ENCODE measurements around the gene BRD4. TPM values are rescaled to one million over a fixed set of nuclear protein-coding genes. Genes with fewer than 3 reads are reported as not detected.

The BRD4 gene
- total RNA-seq, 1 donor from 2014 or later = 143 TPM

DNA sequence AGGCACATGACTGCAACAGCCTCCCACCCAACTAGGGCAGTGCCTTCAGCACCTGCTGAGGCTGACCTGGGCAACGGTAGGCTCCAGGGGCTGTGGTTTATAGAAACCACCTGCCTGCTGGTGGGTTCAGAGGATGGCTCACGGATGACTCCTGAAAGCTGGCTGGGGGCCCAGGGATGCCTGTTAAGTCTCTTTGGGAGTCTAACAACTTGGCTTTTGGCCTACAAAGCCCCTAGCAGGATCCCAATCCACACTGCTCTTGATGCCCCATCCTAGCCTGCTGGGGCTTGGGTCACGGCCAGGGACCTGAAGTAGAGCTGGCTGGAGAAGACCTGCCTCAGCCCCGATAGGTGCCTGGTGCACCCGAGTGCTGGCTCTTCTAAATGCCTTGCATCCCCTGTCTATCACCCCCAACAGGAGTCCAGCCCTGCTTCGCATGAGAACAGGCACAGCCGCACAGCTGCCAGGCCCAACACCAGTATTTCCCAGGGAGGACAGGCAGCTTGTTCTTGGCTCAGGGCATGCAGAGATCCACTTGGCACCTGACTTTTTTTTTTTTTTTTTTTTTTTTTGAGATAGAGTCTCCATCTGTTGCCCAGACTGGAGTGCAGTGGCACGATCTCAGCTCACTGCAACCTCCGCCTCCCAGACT, 91.0 kb downstream of the BRD4 start:
- Mint-ChIP-seq H3K36me3 (ENCODE audit: unreplicated experiment) (peaks cover 37% of the 10 kb centered on the region), H3K4me3 (ENCODE audit: unreplicated experiment) (no peak overlapping the region), H3K9me3 (ENCODE audit: unreplicated experiment) (no peaks in the 10 kb centered on the region), H3K27me3 (ENCODE audit: unreplicated experiment) (no peaks in the 10 kb centered on the region), H3K4me1 (ENCODE audit: unreplicated experiment) (peaks cover 13% of the 10 kb centered on the region), H3K27ac (ENCODE audit: unreplicated experiment) (no peak overlapping the region)
- TF ChIP-seq, protein P1, sequence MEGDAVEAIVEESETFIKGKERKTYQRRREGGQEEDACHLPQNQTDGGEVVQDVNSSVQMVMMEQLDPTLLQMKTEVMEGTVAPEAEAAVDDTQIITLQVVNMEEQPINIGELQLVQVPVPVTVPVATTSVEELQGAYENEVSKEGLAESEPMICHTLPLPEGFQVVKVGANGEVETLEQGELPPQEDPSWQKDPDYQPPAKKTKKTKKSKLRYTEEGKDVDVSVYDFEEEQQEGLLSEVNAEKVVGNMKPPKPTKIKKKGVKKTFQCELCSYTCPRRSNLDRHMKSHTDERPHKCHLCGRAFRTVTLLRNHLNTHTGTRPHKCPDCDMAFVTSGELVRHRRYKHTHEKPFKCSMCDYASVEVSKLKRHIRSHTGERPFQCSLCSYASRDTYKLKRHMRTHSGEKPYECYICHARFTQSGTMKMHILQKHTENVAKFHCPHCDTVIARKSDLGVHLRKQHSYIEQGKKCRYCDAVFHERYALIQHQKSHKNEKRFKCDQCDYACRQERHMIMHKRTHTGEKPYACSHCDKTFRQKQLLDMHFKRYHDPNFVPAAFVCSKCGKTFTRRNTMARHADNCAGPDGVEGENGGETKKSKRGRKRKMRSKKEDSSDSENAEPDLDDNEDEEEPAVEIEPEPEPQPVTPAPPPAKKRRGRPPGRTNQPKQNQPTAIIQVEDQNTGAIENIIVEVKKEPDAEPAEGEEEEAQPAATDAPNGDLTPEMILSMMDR (IDR thresholded peaks at IDR 0.05) = no peak
- no peak for DNase-seq (ENCODE audit: extremely low spot score, unreplicated experiment)

DNA sequence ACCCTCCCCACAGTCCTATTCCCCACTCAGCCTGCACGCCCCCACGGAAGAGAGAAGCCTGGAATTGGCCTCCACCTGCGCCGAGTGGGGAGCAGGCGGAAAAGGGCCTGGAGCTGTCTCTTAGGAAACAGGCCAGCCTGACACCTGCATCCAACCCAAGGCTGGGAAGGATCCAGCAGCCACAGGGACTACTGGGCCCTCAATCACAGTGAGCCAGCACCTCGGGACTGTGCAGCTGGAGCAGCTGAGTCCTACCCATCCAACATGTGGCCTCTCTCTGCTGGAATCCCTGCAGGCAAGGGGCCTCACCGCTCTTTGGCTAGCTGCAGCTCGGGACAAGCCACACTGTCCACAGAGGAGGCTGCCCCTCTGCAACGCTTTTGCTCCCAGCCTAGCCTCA, 91.8 kb downstream of the BRD4 start:
- no peaks in the 10 kb centered on the region for H3K9me3 Mint-ChIP-seq (ENCODE audit: unreplicated experiment)
- DNase-seq (ENCODE audit: extremely low spot score, unreplicated experiment) = no peak
- peaks cover 39% of the 10 kb centered on the region for H3K36me3 Mint-ChIP-seq (ENCODE audit: unreplicated experiment)
- no peaks in the 10 kb centered on the region for H3K27me3 Mint-ChIP-seq (ENCODE audit: unreplicated experiment)
- peaks cover 6% of the 10 kb centered on the region for H3K4me1 Mint-ChIP-seq (ENCODE audit: unreplicated experiment)
- no peak overlapping the region for H3K27ac Mint-ChIP-seq (ENCODE audit: unreplicated experiment)
- no peak overlapping the region for H3K4me3 Mint-ChIP-seq (ENCODE audit: unreplicated experiment)
- TF ChIP-seq, protein P1 (IDR thresholded peaks at IDR 0.05) = no peak

DNA sequence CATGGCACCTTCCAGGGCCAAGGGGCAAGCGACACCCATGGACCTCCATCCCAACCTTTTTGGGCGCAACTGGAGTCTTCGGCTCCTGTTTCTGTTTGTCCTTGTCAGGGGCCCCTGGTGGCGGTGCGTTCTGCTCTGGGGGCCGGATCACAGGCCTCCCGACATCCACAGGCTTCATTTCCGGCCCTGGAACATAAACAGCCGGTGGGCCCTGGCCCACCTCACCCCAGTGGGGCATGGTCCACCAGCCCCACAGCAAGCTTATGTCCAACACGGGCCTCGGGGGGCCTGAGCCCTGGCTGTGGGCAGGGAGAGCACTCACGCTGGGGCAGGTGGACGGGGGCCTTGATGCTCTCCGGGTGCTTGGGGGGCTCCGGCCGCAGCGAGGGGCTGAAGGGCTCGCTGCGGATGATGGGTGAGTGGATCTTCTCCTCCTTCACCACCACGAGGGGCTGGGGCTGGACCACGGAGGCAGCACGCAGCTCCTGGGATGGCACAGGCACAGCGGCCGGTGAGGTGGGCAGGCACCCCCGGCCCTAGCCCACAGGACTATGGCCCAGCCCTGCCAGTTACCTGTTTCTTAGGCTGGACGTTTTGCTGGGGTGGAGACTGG, 92.9 kb downstream of the BRD4 start:
- TF ChIP-seq, protein P1 (IDR thresholded peaks at IDR 0.05) = no peak
- no peaks in the 10 kb centered on the region for H3K27me3 Mint-ChIP-seq (ENCODE audit: unreplicated experiment)
- H3K36me3 Mint-ChIP-seq (ENCODE audit: unreplicated experiment) = peaks cover 40% of the 10 kb centered on the region
- H3K27ac Mint-ChIP-seq (ENCODE audit: unreplicated experiment) = no peak overlapping the region
- no peak for DNase-seq (ENCODE audit: extremely low spot score, unreplicated experiment)
- no peak overlapping the region for H3K4me3 Mint-ChIP-seq (ENCODE audit: unreplicated experiment)
- no peaks in the 10 kb centered on the region for H3K9me3 Mint-ChIP-seq (ENCODE audit: unreplicated experiment)
- peaks cover 3% of the 10 kb centered on the region for H3K4me1 Mint-ChIP-seq (ENCODE audit: unreplicated experiment)

DNA sequence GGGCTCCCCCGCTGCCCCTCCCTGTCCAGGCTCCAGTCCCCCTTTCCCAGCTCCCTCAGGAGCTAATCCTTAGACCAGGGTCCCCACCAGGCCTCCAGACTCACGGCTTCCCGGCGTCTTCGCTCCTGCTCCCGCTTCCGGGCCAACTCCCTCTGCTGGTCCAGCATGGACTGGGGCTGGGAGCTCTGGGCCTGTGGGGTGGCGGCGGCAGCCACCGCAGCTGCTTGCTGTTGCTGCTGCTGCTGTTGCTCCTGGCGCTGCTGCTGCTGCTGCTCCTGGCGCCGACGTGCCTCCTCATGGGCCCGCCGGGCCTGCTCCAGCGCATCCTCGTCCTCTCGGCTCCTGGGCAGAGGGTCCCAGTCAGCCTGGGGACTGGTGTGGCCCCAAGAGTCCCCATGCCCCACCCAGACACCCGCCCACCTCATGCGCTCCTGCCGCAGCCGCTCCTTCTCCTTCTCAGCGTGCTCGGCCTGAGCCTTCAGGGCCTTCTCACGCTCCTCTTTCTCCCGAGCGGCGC, 93.6 kb downstream of the BRD4 start:
- Mint-ChIP-seq H3K4me3 (ENCODE audit: unreplicated experiment) (no peak overlapping the region), H3K27ac (ENCODE audit: unreplicated experiment) (no peak overlapping the region), H3K9me3 (ENCODE audit: unreplicated experiment) (no peaks in the 10 kb centered on the region), H3K4me1 (ENCODE audit: unreplicated experiment) (peaks cover under 1% of the 10 kb centered on the region), H3K27me3 (ENCODE audit: unreplicated experiment) (no peaks in the 10 kb centered on the region), H3K36me3 (ENCODE audit: unreplicated experiment) (peaks cover 37% of the 10 kb centered on the region)
- TF ChIP-seq, protein P1 (IDR thresholded peaks at IDR 0.05) = no peak
- DNase-seq (ENCODE audit: extremely low spot score, unreplicated experiment) = no peak

All from osteocyte (in vitro differentiated cells).